ENCODE data around the gene SLC2A5. TPM values are rescaled to one million over a fixed set of nuclear protein-coding genes. Genes with fewer than 3 reads are reported as not detected.
"Not testable (repeated sequence)": the region's sequence is repeated elsewhere in the genome, so short reads cannot be mapped to it uniquely, and the experiment has no call there.

SLC2A5 gene
- total RNA-seq, 1 donor from 2014 or later: 0.18 TPM

DNA sequence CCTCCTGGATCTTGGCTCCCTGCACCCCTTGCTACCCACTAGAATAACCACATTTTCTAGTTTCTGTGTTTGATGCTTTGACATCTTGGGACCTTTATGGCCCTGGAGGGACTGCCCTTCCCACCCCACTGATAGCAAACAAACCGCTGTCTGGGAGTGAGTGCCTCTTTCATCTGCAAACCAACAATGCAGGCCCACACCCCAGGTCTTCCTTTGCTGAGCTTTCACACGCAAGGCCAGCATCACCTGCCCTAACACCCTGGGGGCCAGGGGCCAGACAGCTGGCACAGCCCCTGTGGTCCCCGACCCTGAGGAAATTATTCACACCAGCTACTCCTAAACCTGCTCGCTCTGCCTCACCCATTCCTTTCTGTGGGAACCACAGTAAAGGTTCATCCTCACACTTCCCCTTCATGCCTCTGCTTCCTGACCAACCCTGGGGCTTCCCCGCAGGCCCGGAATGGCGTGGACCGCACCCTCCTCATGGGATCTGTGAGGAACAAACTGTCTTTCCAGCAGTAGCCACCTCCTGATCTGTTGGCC, 58.6 kb downstream of the SLC2A5 start:
- DNase-seq (ENCODE audit: extremely low read depth, low read depth, low spot score): no peak

DNA sequence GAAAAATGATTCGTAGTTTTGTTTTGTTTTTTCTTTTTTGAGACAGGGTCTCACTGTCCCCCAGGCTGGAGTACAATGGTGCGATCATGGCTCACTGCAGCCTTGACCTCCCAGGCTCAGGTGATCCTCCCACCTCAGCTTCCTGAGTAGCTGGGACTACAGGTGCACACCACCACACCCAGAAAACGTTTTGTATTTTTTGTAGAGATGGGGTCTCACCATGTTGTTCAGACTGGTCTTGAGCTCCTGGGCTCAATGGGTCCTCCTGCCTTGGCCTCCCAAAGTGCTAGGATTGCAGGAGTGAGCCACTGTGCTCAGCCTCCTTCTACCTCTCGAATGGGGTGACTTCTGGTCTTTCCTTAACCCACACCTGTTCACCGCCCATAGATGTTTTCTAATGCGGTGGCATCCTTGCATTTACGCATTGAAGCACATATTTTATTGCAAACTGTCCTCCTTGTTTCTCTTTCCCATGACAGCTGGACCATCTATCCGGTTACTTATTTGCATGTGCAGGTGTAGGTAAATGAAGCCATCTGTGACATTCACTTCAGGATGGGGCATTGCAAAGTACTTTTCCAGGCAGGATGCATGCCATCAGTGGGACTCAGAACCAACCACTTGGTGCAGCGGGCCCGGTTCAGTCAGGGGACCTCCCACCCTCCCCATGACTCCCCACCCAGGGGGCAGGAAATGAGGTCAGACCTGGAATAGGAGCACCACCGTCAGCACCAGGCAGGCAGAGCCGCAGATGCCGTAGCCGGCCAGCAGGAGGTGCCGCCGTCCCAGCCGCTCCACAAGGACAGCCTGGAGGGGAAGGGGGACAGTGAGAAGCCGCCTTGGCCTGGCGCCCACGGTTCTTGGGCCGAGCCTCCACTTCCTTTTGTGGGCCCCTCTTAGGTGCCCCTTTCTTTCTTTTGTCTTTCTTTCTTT, 59.7 kb downstream of the SLC2A5 start:
- DNase-seq (ENCODE audit: extremely low read depth, low read depth, low spot score): no peak

DNA sequence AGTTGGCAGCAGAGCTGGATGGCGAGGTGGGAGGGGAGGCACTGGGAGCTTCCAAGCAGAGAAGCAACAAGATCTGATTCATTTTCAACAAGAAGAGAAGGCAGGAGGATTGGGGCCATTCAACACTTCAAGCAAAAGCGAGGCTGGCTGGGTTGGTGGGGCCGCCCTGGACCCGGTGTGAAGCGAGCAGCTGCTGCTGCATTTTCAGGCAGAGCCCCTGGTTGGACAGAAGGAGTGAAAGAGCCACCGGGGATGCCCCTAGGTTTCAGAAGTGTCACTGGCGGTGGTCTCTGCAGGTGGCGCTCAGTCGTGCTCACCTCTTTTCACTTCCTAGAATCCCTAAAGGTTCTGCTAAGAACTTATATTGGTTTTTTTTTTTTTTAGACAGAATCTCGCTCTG, 61.2 kb downstream of the SLC2A5 start:
- no peak for DNase-seq (ENCODE audit: extremely low read depth, low read depth, low spot score)

DNA sequence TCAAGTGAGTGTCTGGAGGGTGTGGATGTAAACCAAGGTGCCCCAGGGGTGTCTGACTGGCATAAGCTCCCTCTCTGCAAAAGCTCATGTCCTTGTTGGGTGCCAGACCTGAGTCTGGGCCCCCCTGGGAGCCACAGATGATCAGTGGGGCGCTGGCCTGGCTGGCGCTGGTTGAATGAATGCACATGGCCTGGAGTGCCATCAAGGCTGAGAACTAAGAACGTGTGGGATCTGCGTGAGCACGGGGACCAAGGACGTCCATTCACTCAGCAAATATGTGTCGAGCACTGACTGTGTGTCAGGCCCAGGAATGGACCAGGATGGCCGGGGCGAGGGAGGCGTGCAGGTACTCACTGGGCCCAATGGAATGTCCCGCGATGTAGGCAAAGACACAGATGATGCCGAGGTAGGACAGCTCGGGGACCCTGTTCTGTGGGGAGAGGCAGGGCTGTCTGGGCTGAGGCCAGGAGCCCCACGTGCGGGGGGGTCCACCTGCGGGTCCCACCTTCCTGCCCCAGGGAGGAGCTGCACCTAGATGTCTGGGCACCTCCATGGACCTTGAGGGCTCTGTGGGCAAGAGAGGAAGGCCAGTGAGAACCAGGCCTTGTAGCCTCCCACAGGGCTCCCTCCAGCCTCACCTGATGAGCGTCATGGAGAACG, 62.3 kb downstream of the SLC2A5 start:
- DNase-seq (ENCODE audit: extremely low read depth, low read depth, low spot score): no peak

DNA sequence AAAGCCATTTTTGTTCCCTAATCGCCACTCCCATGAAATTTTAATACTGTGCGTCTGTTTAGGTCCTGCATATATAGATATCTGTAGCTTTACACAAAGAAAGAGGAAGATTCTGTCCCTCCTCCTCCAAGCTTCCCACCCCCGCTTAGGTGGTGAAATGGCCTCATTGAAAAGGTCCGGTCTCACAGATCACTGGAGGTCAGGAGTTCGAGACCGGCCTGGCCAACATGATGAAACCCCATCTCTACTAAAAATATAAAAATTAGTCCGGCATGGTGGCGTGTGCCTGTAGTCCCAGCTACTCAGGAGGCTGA, 64.1 kb downstream of the SLC2A5 start:
- no peak for DNase-seq (ENCODE audit: extremely low read depth, low read depth, low spot score)

DNA sequence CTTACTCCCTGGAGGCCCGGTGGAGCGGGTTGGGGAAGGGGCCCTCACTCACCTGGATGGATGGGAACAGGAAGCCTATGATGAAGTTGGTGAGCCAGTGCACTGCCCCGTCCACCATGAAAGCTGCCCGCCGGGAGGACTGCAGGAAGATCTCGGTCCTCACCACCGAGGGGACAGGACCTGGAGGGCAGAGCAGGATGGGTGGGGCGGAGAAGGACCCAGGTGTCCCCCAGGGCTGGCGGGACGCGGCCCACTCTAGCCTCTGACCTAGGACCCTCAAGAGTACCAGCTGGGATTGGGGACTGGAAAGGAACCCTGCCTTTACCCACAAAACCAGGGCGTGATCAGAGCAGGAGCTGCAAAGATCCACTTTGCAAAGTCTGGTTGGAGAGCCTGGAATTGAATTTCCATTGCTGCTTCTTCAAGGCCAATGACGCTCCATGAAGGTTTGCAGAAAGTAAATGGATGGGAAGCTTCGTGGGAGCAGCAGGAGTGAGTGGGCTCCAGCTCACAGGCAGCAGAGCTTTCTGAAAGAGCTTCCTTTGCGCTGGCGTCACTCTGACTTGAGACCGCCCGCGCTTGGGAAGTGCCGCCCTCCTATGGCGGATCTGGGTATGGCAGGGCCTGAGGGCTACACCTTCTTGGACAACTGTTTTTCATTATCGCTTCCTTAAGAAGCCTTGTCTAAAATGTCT, 64.6 kb downstream of the SLC2A5 start:
- no peak for DNase-seq (ENCODE audit: extremely low read depth, low read depth, low spot score)

DNA sequence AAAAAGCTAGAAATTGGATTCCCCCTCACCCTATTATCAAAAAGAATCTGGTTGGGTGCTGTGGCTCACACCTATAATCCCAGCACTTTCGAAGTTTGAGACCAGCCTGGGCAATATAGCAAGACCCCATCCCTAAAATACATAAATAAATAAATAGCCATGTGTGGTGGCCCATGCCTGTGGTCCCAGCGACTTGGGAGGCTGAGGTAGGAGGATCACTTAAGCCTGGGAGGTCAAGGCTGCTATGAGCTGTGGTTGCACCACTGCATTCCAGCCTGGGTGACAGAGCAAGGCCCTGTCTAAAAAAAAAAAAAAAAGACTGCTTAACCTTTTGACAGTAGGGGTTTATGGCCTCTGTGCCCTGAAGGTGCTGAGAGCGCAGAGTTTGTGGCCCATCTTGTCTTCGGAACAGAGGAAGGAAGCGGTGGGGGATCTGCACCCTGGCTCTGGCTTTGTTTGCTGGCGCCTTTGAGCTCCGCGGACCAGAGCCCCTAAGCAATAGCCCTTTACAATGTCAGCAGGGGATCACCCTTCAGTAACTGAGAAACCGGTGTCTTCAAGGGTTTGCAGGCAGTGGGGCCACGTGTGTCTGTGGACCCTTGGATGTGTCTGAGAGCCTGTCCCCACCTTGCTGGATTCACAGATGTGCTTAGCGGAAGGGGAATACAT, 65.3 kb downstream of the SLC2A5 start:
- DNase-seq (ENCODE audit: extremely low read depth, low read depth, low spot score): no peak

DNA sequence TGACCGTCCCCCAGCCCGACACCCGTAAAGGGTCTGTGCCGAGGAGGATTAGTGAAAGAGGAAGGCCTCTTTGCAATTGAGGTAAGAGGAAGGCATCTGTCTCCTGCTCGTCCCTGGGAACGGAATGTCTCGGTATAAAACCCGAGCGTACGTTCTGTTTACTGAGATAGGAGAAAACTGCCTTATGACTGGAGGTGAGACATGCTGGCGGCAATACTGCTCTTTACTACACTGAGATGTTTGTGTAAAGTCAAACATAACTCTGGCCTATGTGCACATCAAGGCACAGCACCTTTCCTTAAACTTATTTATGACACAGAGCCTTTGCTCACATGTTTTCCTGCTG, 67.2 kb downstream of the SLC2A5 start:
- not testable (repeated sequence) for DNase-seq (ENCODE audit: extremely low read depth, low read depth, low spot score)

DNA sequence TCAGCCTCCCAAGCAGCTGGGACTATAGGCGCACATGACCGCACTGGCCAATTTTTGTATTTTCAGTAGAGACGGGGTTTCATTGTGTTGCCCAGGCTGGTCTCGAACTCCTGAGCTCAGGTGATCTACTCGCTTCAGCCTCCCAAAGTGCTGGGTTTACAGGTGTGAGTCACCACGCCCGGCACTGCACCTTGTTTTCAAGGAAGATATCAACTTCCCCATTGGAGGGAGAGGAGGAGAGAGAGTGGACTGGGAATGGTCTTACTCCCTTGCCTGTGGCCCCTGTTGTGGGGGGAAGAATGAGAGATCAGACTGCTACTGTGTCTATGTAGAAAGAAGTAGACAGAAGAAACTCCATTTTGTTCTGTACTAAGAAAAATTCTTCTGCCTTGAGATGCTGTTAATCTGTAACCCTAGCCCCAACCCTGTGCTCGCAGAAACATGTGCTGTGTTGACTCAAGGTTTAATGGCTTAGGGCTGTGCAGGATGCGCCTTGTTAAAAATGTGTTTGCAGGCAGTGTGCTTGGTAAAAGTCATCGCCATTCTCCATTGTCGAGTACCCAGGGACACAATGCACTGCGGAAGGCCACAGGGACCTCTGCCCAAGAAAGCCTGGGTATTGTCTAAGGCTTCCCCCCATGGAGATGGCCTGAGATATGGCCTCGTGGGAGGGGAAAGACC, 67.8 kb downstream of the SLC2A5 start:
- not testable (repeated sequence) for DNase-seq (ENCODE audit: extremely low read depth, low read depth, low spot score)

DNA sequence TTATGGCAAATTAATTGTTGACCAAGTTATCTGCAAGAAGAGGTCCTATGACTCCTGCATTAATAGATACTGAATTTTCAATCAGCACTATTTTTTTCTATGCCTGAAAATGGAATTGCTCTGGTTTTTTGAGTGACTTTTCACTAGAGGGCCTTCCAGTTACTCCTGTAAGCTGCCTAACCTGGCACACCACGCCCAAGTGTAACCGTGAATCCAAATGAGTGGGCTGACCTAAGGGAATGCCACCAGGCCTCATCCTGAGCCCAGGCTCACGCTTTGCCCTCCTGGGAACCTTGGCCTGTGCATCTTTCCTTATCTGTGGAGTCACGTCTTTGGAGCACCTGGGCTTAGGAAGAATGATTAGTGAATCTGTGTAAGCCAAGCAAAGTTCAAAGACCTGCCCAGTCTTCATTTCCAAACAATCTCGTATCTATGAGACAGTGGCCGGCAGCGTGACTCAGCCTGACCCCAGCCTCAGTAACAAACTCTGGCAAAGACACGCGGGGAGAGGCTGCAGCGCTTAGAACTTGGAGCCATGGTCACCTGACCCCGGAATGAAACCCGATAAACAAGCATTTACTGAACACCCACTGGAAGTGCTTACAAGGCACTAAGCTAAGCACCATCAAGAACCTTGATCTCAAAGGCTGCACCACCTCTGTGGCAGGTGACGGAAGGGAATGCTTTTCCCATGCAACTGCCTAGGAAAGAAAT, 75.3 kb downstream of the SLC2A5 start:
- DNase-seq (ENCODE audit: extremely low read depth, low read depth, low spot score): not testable (repeated sequence)

DNA sequence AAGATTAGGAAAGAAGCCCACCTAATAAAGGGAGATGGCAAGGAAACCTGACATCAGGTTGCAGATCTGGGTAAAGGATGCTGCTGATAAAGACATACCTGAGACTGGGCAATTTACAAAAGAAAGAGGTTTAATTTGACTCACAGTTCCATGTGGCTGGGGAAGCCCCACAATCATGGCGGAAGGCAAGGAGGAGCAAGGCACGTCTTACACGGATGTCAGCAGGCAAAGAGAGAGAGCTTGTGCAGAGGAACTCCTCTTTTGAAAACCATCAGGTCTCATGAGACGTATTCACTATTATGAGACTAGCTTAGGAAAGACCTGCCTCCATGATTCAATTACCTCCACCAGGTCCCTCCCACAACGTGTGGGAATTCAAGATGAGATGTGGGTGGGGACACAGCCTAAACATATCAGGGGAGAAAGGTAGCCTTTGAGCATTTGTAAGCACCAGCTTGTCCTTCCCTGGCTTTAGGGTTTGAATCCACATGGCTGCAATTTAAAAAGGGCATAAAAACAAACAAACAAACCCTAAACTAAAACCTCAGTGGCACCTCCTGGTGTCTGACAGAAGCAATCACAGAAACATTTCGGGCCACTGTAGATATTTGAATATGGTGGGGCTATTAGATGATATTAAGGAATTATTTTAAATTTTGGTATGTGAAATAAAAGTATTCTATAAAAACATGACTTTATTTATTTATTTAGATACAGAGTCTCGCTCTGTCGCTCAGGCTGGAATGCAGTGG, 76.3 kb downstream of the SLC2A5 start:
- no peak for DNase-seq (ENCODE audit: extremely low read depth, low read depth, low spot score)

DNA sequence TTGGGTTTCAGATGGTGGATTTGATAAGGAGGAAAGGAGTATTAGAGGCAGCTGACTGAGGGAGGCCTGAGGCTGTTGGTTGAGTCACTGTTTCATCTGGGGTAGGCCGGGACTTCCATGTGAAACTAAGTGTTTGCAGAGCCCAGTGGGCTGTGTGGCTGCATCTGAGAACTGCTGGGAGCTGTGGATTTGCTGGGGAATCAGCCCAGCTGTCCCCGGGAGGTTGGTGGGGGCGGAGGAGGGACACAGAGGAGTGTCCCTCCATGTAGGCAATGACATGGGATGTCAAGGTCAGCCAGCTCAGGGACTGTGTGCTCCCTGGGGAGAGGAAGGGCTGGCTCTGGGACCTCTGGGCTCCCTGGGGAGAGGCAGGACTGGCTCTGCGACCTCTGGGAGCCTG, 79.6 kb downstream of the SLC2A5 start:
- no peak for DNase-seq (ENCODE audit: extremely low read depth, low read depth, low spot score)

DNA sequence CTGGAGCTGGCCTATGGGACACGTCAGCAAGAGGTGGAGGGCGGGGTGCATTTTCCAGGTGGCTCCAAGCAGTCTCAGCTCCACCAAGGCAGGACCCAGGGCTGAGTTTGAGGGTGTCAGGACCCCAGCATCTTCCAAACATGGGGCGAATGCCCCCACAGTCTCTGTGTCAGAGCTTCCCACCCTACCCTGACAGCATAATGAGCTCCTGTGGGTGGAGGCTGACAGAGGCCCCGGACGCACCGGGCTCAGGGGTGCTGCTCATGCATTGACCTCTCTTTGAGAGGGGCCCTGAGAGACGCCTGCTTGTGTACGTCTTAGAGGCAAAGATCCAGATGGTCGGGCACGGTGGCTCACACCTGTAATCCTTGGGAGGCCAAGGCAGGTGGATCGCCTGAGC, 80.4 kb downstream of the SLC2A5 start:
- DNase-seq (ENCODE audit: extremely low read depth, low read depth, low spot score): no peak

DNA sequence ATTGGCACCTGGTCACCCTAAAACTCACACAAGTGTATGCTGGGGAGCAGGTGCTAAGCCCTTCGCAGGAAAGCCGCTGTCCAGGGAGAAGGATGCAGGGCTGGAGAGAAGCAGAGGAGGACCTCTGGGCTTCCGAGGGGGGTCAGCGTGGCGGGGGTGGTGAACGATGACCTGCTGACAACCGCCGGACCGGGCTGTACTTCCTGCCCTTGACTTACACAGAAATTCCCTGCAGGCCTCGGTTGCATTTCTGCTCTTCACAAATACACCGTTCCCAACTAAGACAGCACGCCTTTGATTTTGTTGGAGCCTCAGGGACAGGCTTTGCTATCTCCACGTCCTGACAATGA, 80.8 kb downstream of the SLC2A5 start:
- DNase-seq (ENCODE audit: extremely low read depth, low read depth, low spot score): no peak

DNA sequence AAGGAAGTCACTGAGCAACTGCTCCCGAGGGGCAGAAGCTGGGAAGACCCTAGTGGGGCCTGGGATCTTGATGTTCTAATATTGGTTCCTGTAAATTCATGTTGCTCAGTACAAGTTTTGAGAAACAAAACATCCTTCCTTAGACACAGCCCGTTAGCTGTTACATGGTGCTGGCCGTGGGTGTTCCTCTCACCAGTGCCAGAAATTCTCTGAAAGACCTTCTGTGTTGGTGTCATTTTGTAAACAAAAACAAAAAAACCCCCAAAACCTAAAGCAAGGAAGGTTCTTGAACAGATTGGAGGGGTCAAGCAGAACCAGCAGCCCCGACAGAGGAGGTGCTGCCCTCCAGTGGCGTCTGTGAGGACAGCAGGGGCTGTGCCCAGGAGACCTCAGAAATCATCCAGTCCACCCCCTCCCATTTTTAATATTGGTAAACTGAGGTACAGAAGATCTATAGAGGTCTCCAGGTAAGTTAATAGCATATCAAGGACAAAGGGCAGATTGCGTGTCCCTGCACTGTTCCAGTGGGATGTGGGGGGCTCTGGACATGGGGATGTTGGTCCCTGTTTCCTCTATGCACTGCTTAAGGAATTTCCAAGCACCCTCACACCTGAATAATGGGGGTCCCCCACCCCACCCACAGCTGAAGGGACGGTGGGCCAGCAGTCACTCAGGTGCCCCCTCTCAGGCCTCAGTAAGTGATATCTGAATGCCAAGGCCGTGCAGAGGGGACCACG, 81.4 kb downstream of the SLC2A5 start:
- no peak for DNase-seq (ENCODE audit: extremely low read depth, low read depth, low spot score)

DNA sequence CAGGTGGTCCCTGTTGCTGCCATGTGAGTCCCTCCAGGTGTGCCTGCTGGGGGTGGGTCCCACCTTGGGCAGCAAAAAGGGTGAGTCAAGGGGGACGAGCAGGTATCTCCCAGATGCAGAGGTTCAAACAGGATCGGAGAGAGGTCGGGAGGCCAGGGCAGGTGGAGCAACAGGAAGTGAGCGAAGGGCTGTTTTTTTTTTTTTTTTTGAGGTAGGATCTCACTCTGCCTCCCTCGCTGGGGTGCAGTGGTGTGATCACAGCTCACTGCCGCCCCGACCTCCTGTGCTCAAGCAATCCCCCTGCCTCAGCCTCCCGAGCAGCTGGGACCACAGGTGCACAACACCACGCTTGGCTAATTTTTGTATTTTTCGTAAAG, 82.6 kb downstream of the SLC2A5 start:
- DNase-seq (ENCODE audit: extremely low read depth, low read depth, low spot score): no peak

DNA sequence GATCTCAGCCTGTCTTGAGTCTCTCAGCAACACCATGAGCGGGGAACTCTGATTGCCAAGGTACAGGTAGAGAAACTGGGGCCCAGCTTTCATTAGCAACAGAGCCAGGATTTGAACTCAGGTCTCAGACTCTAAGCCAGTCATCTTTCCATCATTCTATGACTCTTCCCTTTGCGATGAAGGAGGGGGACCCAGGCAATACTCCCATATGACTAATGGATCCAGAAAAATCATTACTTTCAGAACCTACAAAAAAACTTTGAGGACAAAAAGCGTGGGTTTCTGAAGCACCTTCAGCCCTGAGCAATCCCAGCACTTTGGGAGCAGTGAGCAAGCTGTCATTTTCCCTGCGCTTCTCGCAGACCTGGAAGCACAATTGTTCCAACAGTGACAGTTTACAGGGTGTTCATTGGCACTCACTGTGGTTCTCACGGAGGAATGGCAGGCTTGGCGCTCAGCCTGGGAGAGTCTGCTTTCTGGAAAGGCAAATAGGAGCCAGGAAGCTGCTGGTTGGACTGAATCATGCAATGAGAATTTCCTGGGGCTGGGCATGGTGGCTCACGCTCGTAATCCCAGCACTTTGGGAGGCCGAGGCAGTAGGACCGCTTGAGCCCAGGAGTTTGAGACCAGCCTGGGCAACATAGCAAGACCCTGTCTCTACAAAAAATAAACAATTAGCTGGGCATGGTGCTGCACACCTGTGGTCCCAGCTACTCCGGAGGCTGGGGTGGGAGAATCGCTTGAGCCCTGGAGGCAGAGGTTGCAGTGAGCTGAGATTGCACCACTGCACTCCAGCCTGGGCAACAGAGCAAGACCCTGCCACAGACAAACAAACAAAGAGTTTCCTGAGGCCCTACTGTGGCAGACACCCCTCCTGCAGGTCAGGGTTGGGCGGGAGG, 83.3 kb downstream of the SLC2A5 start:
- peak; percentile 85 for DNase-seq (ENCODE audit: extremely low read depth, low read depth, low spot score)

Measured in glomerular endothelial cell (primary cell).